SK-N-SH (cell line): ENCODE data around the gene BHLHA9. TPM values are rescaled to one million over a fixed set of nuclear protein-coding genes. Genes with fewer than 3 reads are reported as not detected.

Experiments
- CTCF ChIA-PET: fragments of 300-600, 350-600 bp; formaldehyde crosslinking; extraction: SDS; loops from one replicate; lab custom pipeline; 2021; lab: Yijun Ruan, JAX
- POLR2A ChIA-PET: fragments of 350-600 bp; sonication (Branson Sonifier 250); formaldehyde crosslinking; extraction: SDS; loops from one replicate; lab custom pipeline; 2020; ENCODE audit warnings: antibody characterized with exemption, inconsistent platforms; lab: Yijun Ruan, JAX
- DNase-seq: peaks from one replicate; pipeline ENCODE4 v3.0.0; 2012
- H2AFZ ChIP-seq: fragments of 200-600 bp; sonication (generic); 2 replicates; pipeline ENCODE4 v1.8.1; 2016; ENCODE audit warnings: antibody characterized with exemption, mild to moderate bottlenecking, low read depth
- H3F3A ChIP-seq: fragments of 200-600 bp; sonication (generic); replicated peaks from 2 replicates; pipeline ENCODE3; 2016; ENCODE audit warnings: antibody characterized with exemption, mild to moderate bottlenecking; ENCODE audit not compliant: insufficient read depth
- H3K27ac ChIP-seq, 2 experiments: fragments of 200-500 bp in 1 of 2; fragments of 200-600 bp in 1 of 2; sonication (Bioruptor generic) in 1 of 2; sonication (generic), shearing (Covaris generic) in 1 of 2; 2 replicates each; pipeline versions ENCODE4 v1.5.1 to v1.6.1; 2014 to 2016; ENCODE audit warnings: low read depth in 2 of 2, inconsistent platforms in 1 of 2, low read length in 1 of 2, mild to moderate bottlenecking in 1 of 2, mixed read lengths in 1 of 2
- H3K27me3 ChIP-seq: fragments of 200-600 bp; sonication (generic), shearing (Covaris generic); 2 replicates; pipeline ENCODE4 v1.6.1; 2016; ENCODE audit warnings: mixed run types; ENCODE audit not compliant: insufficient read depth
- H3K36me3 ChIP-seq, 2 experiments: fragments of 200-500 bp in 1 of 2; fragments of 200-600 bp in 1 of 2; sonication (Bioruptor generic) in 1 of 2; sonication (generic) in 1 of 2; replicated peaks in 1 of 2; 2 replicates each; pipeline versions ENCODE3 to v1.5.1; 2014 to 2016; ENCODE audit warnings: low read length in 1 of 2, mild to moderate bottlenecking in 1 of 2; ENCODE audit not compliant: insufficient read depth in 2 of 2, control insufficient read depth in 1 of 2
- H3K4me1 ChIP-seq, 2 experiments: fragments of 200-500 bp in 1 of 2; fragments of 200-600 bp in 1 of 2; sonication (Bioruptor generic) in 1 of 2; sonication (generic), shearing (Covaris generic) in 1 of 2; 2 replicates each; pipeline versions ENCODE4 v1.5.1 to v1.6.1; 2014 to 2016; ENCODE audit warnings: low read depth in 1 of 2, low read length in 1 of 2, mixed run types in 1 of 2; ENCODE audit not compliant: insufficient read depth in 2 of 2, control insufficient read depth in 1 of 2
- H3K4me2 ChIP-seq: fragments of 200-600 bp; sonication (generic), shearing (Covaris generic); 2 replicates; pipeline ENCODE4 v1.6.1; 2017; ENCODE audit warnings: mixed run types
- H3K4me3 ChIP-seq, 2 experiments: fragments of 200-500 bp in 1 of 2; fragments of 200-600 bp in 1 of 2; sonication (Bioruptor generic) in 1 of 2; sonication (generic), shearing (Covaris generic) in 1 of 2; 2 replicates each; pipeline versions ENCODE4 v1.5.1 to v1.8.1; 2014 to 2016; ENCODE audit warnings: low read depth in 2 of 2, inconsistent platforms in 1 of 2, low read length in 1 of 2, mild to moderate bottlenecking in 1 of 2, mixed read lengths in 1 of 2, moderate library complexity in 1 of 2
- H3K79me2 ChIP-seq: fragments of 200-600 bp; sonication (generic); 2 replicates; pipeline ENCODE4 v1.8.1; 2017; ENCODE audit warnings: mild to moderate bottlenecking; ENCODE audit not compliant: insufficient read depth
- H3K9ac ChIP-seq: fragments of 200-600 bp; sonication (generic); 2 replicates; pipeline ENCODE4 v1.6.1; 2017; ENCODE audit warnings: mixed run types
- H3K9me2 ChIP-seq: fragments of 200-600 bp; sonication (generic); 2 replicates; pipeline ENCODE4 v1.6.1; 2017; ENCODE audit warnings: mixed run types
- H3K9me3 ChIP-seq: fragments of 200-600 bp; sonication (generic); 2 replicates; pipeline ENCODE4 v1.6.1; 2017; ENCODE audit warnings: mixed run types, mild to moderate bottlenecking, moderate library complexity
- H4K20me1 ChIP-seq: fragments of 200-600 bp; sonication (generic); 2 replicates; pipeline ENCODE4 v1.6.1; 2017; ENCODE audit warnings: mild to moderate bottlenecking, mixed run types; ENCODE audit not compliant: insufficient read depth
- ELF1 ChIP-seq: IDR thresholded peaks from 2 replicates; pipeline ENCODE4 v1.4.0; 2012
- EP300 ChIP-seq, 2 experiments: IDR thresholded peaks; 2 replicates each; pipeline versions ENCODE4 v1.4.0 to v1.6.1; 2012; ENCODE audit warnings: borderline replicate concordance in 1 of 2, low read depth in 1 of 2, low read length in 1 of 2
- FOSL2 ChIP-seq: IDR thresholded peaks from 2 replicates; pipeline ENCODE4 v1.4.0; 2012; ENCODE audit warnings: low read depth, mild to moderate bottlenecking, moderate library complexity, borderline replicate concordance
- FOXJ3 ChIP-seq: sonication (generic); formaldehyde crosslinking; IDR thresholded peaks from 2 replicates; pipeline ENCODE4 v1.5.1; 2020; ENCODE audit warnings: mild to moderate bottlenecking, missing genetic modification reagents
- FOXM1 ChIP-seq: IDR thresholded peaks from 2 replicates; pipeline ENCODE4 v1.4.0; 2012; ENCODE audit warnings: low read depth, mild to moderate bottlenecking
- JUND ChIP-seq: IDR thresholded peaks from 2 replicates; pipeline ENCODE4 v1.4.0; 2012
- MXI1 ChIP-seq: IDR thresholded peaks from 2 replicates; pipeline ENCODE4 v1.6.1; 2012; ENCODE audit warnings: mild to moderate bottlenecking, low read depth, low read length, improper control_type of control experiment
- NRF1 ChIP-seq: IDR thresholded peaks from 2 replicates; pipeline ENCODE4 v1.6.1; 2012; ENCODE audit warnings: low read depth, mild to moderate bottlenecking, low read length
- POLR2AphosphoS5 ChIP-seq: IDR thresholded peaks from 2 replicates; pipeline ENCODE4 v1.6.1; 2012; ENCODE audit warnings: low read depth, low read length
- RFX5 ChIP-seq: IDR thresholded peaks from 2 replicates; pipeline ENCODE4 v1.6.1; 2012; ENCODE audit warnings: mild to moderate bottlenecking, improper control_type of control experiment, low read length
- SMC3 ChIP-seq: IDR thresholded peaks from 2 replicates; pipeline ENCODE4 v1.6.1; 2012; ENCODE audit warnings: low read depth, low read length, improper control_type of control experiment
- YY1 ChIP-seq: IDR thresholded peaks from 2 replicates; pipeline ENCODE4 v1.4.0; 2012; ENCODE audit warnings: low read depth, mild to moderate bottlenecking
- WGBS: methylation state at CpG from one replicate; pipeline ENCODE4 v1.1.6; 2017; ENCODE audit warnings: low lambda C conversion rate; 5-methylcytosine and 5-hydroxymethylcytosine counted together
- polyA plus RNA-seq, 3 experiments: library from polyadenylated mRNA; depleted of rRNA; stranded (reverse); fragments of >200 nt; gene quantifications; 2 replicates each; pipeline ENCODE4 v1.2.3, GENCODE V29; 2012
- TF ChIP-seq, protein P1 (sequence below): fragments of 150-350 bp; IDR thresholded peaks from 2 replicates; pipeline ENCODE4 v1.6.1; 2017; ENCODE audit warnings: antibody characterized with exemption, low read length, low read depth, borderline replicate concordance
- TF ChIP-seq, protein P2 (sequence below): IDR thresholded peaks from 2 replicates; pipeline ENCODE4 v1.4.0; 2012; ENCODE audit warnings: low read depth, borderline replicate concordance

BHLHA9 gene
- polyA plus RNA-seq, 1 of the 3 experiments (the other 2 are of a cell fraction), result not detected

DNA sequence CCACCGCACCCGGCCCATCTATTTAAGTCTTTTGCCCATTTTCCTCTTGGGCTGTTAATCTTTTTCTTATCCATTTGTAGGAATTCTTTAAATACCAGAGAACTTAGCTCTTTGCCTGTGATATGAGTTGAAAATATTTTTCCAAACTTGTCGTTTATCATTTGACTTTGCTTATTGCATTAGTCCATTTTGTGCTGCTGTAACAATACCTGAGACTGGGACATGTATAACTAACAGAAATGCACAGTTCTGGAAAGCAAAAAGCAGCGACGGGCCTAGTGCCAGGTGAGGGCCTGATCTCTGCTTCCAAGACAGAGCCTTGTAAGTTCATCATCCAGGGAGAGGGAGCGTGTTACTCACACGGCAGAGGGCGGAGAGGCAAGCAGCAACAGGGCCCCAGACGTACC lies 25.6 kb upstream of the BHLHA9 start (continued):
- TF ChIP-seq, protein P1, sequence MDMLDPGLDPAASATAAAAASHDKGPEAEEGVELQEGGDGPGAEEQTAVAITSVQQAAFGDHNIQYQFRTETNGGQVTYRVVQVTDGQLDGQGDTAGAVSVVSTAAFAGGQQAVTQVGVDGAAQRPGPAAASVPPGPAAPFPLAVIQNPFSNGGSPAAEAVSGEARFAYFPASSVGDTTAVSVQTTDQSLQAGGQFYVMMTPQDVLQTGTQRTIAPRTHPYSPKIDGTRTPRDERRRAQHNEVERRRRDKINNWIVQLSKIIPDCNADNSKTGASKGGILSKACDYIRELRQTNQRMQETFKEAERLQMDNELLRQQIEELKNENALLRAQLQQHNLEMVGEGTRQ, result no peak
- no peak for TF ChIP-seq YY1

DNA sequence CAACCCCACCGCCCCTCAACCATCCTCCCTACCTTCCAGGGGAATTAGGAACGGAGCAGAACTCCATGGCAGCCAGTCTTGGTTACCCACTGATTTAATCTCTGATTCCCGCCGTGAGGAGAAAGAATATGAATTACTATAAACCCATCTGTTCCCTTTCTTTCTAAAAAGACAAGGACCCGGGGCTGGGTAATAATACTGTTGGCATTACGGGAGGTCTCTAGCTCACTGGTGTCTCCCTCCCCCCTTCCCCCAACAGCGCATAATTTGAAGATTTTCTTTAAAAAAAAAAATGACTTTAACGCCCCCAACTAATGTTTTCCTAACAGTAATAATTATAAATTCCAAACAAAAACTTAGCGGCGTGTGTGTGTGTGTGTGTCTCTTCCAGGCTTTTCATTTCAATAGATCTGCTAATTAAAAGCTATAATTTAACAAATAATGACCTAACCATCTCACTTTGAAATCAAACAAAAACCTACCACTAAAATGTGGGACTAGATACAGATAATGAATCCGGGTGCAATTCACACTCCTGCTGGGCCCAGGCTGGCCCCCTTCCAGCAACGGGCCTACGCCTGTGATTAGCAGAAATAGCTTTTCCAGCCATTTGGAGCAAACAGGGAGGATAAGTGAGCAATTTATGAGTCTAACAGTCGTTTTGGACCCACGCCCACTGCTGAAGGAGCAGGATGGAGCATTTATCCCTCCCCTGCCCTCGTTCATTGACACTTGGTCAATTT lies 18.2 kb upstream of the BHLHA9 start:
- Histone ChIP-seq H3K4me3 (no peak overlapping the region), H2AFZ (0 out of 2 replicates have a peak overlapping the region, but pooled peaks have one; percentile 35), H3K9me2 (no peaks in the 10 kb centered on the region), H3F3A (no peaks in the 10 kb centered on the region), H3K27me3 (no peaks in the 10 kb centered on the region), H3K9me3 (no peaks in the 10 kb centered on the region), H3K9ac (no peak overlapping the region), H4K20me1 (no peaks in the 10 kb centered on the region), H3K36me3 (no peaks in the 10 kb centered on the region), H3K4me1 (peaks cover 0 to 6% of the 10 kb centered on the region in 2 experiments; a peak in 1 of 4 replicates), H3K79me2 (no peaks in the 10 kb centered on the region), H3K4me2 (no peak overlapping the region), H3K27ac (no peak overlapping the region; a peak in 1 of 4 replicates)
- DNase-seq, result peak; percentile 72
- CTCF ChIA-PET, result interaction anchor here (0.7 kb wide), 1 partner anchor 81 kb away, joined by 4 read pairs; no protein-coding TSS in a partner anchor
- 60% methylated on average over 16 of the region's 16 CpGs for WGBS
- POLR2A ChIA-PET, result no interaction called here
- TF ChIP-seq POLR2AphosphoS5, result no peak
- TF ChIP-seq NRF1, result no peak
- no peak for TF ChIP-seq FOXJ3 (CRISPR knock-in tag)
- 0 out of 2 replicates have a peak, but pooled peaks have one; percentile 25 for TF ChIP-seq MXI1
- TF ChIP-seq, protein P2, sequence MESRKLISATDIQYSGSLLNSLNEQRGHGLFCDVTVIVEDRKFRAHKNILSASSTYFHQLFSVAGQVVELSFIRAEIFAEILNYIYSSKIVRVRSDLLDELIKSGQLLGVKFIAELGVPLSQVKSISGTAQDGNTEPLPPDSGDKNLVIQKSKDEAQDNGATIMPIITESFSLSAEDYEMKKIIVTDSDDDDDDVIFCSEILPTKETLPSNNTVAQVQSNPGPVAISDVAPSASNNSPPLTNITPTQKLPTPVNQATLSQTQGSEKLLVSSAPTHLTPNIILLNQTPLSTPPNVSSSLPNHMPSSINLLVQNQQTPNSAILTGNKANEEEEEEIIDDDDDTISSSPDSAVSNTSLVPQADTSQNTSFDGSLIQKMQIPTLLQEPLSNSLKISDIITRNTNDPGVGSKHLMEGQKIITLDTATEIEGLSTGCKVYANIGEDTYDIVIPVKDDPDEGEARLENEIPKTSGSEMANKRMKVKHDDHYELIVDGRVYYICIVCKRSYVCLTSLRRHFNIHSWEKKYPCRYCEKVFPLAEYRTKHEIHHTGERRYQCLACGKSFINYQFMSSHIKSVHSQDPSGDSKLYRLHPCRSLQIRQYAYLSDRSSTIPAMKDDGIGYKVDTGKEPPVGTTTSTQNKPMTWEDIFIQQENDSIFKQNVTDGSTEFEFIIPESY, result no peak
- no peak for TF ChIP-seq FOSL2
- TF ChIP-seq, protein P1, result no peak

DNA sequence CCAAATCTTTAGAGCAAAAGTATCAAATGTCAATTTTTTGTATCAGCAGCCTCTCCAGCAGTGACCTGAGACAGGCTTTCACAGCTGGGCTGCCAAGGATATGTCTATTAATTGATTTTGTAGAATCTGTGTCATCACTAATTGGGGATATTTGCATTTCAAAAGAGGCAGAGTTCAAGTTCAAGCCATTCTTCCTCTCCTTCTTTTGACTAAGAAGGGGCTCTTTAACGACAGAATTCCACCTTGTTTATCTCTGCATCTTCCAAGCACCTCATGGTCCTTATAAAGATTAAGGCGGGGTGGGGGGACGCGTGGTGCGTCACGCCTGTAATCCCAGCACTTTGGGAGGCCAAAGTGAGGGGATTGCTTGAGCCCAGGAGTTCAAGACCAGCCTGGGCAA lies 15.2 kb upstream of the BHLHA9 start:
- Histone ChIP-seq H3K4me2 (no peak overlapping the region), H3K4me1 (peaks cover 0 to 6% of the 10 kb centered on the region in 2 experiments; a peak in 1 of 4 replicates), H3K9me2 (no peaks in the 10 kb centered on the region), H3K36me3 (no peaks in the 10 kb centered on the region), H4K20me1 (no peaks in the 10 kb centered on the region), H3K27ac (no peak overlapping the region), H3K4me3 (no peak overlapping the region), H3F3A (peaks cover 5% of the 10 kb centered on the region), H3K9ac (no peak overlapping the region), H3K79me2 (no peaks in the 10 kb centered on the region), H2AFZ (no peak overlapping the region), H3K27me3 (no peaks in the 10 kb centered on the region), H3K9me3 (no peaks in the 10 kb centered on the region)
- TF ChIP-seq EP300 (IDR thresholded peaks at IDR 0.05; ENCODE audit: borderline replicate concordance in 1 of 2, low read depth in 1 of 2, low read length in 1 of 2) (no peak), ELF1 (no peak), RFX5 (no peak), FOXM1 (no peak), JUND (no peak), SMC3 (no peak)
- POLR2A ChIA-PET, result interaction anchor here (1.0 kb wide), 1 partner anchor 12 kb away, joined by 5 read pairs; no protein-coding TSS in a partner anchor
- CTCF ChIA-PET, result interaction anchor here (0.6 to 0.9 kb wide), 2 partner anchors 129 to 260 kb away, joined by 3 read pairs; no protein-coding TSS in a partner anchor
- WGBS, result 85% methylated on average over 6 of the region's 6 CpGs
- no peak for DNase-seq
